Gastrocnemius medialis (tissue), 4 donors: Measurements from ENCODE around the gene TRHDE. TPM values are rescaled to one million over a fixed set of nuclear protein-coding genes. Genes with fewer than 3 reads are reported as not detected.

Source experiments
- ATAC-seq, 2 donors: fragments of 150-250 bp; one replicate each; pipeline ENCODE4 v1.9.1; 2016
- DNase-seq, 2 donors: peaks; one replicate each; pipeline ENCODE4 v3.0.0-alpha.2; 2019
- H3K27ac ChIP-seq, 4 donors: fragments of 200-600 bp; sonication (generic); 1 replicate in 1 of 4; 2 replicates in 3 of 4; pipeline ENCODE4 v1.5.1; 2016 to 2018; ENCODE audit warnings: mild to moderate bottlenecking in 2 of 4, moderate library complexity in 1 of 4
- H3K27me3 ChIP-seq, 3 donors: fragments of 200-600 bp; sonication (generic) in 2 of 3; 1 replicate in 1 of 3; 2 replicates in 2 of 3; pipeline versions ENCODE4 v1.5.1 to v1.6.0; 2016 to 2019; ENCODE audit warnings: mild to moderate bottlenecking in 1 of 3, moderate library complexity in 1 of 3
- H3K36me3 ChIP-seq, 2 donors: fragments of 200-600 bp; sonication (generic) in 1 of 2; one replicate each; pipeline ENCODE4 v1.5.1; 2017 to 2018
- H3K4me1 ChIP-seq, 2 donors: fragments of 200-600 bp; sonication (generic) in 1 of 2; one replicate each; pipeline ENCODE4 v1.5.1; 2016 to 2017; ENCODE audit warnings: mild to moderate bottlenecking in 2 of 2
- H3K4me3 ChIP-seq, 4 donors: fragments of 200-600 bp; sonication (generic) in 3 of 4; 1 replicate in 1 of 4; 2 replicates in 3 of 4; pipeline ENCODE4 v1.5.1; 2016 to 2019; ENCODE audit warnings: mild to moderate bottlenecking in 2 of 4
- H3K9me3 ChIP-seq, 3 donors: fragments of 200-600 bp; sonication (generic) in 2 of 3; 1 replicate in 1 of 3; 2 replicates in 2 of 3; pipeline ENCODE4 v1.5.1; 2016 to 2019
- POLR2A ChIP-seq, 2 donors: fragments of 450-650 bp; IDR thresholded peaks; one replicate each; pipeline ENCODE4 v1.6.1; 2017; ENCODE audit warnings: antibody characterized with exemption in 2 of 2, mild to moderate bottlenecking in 2 of 2, moderate library complexity in 2 of 2
- in situ Hi-C, 4 donors: fragments of 200-750 bp; cut with MboI; loops; one replicate each; pipeline versions ENCODE4 v1.15.0 to v1.8.0; 2017; ENCODE audit warnings: low sequenced_read_pairs in 4 of 4
- intact Hi-C: fragments of 100-400 bp; cut with DNase I; formaldehyde crosslinking; loops from one replicate; pipeline ENCODE4 v1.15.1; 2023; ENCODE audit warnings: low total_unique reads
- total RNA-seq, 4 donors: library from RNA; depleted of rRNA; stranded (reverse); fragments of >200 nt; gene quantifications; one replicate each; pipeline versions ENCODE4 v1.1.0 to v1.2.3, GENCODE V29; 2016
- TF ChIP-seq, protein P1 (sequence below), 5 experiments: fragments of 450-650 bp in 3 of 5; fragments of 200-600 bp in 2 of 5; sonication (generic) in 2 of 5; IDR thresholded peaks in 4 of 5; conservative IDR thresholded peaks in 1 of 5; 1 replicate in 4 of 5; 2 replicates in 1 of 5; pipeline ENCODE4 v1.5.1; 2016 to 2019; ENCODE audit warnings: antibody characterized with exemption in 5 of 5, mild to moderate bottlenecking in 3 of 5, moderate library complexity in 3 of 5

Gene TRHDE
- total RNA-seq, 4 donors from 2014 or later = 0.17 to 3.4 (median 0.88) TPM

GRCh38 chr12:72602581-72602980, 330.4 kb downstream of the TRHDE start:
- in situ Hi-C loops (no loop called here), intact Hi-C loops (no loop called here)
- no peak overlapping the region for H3K27ac ChIP-seq
- no peaks in the 10 kb centered on the region for H3K36me3 ChIP-seq
- no peak for DNase-seq
- no peak for ATAC-seq
- H3K4me3 ChIP-seq = no peak overlapping the region
- H3K4me1 ChIP-seq = no peaks in the 10 kb centered on the region
- H3K27me3 ChIP-seq = peaks cover 0 to 2% (median 0%) of the 10 kb centered on the region in 3 donors
- TF ChIP-seq, protein P1, sequence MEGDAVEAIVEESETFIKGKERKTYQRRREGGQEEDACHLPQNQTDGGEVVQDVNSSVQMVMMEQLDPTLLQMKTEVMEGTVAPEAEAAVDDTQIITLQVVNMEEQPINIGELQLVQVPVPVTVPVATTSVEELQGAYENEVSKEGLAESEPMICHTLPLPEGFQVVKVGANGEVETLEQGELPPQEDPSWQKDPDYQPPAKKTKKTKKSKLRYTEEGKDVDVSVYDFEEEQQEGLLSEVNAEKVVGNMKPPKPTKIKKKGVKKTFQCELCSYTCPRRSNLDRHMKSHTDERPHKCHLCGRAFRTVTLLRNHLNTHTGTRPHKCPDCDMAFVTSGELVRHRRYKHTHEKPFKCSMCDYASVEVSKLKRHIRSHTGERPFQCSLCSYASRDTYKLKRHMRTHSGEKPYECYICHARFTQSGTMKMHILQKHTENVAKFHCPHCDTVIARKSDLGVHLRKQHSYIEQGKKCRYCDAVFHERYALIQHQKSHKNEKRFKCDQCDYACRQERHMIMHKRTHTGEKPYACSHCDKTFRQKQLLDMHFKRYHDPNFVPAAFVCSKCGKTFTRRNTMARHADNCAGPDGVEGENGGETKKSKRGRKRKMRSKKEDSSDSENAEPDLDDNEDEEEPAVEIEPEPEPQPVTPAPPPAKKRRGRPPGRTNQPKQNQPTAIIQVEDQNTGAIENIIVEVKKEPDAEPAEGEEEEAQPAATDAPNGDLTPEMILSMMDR (IDR thresholded peaks at IDR 0.05 in 4 of 5, conservative IDR thresholded peaks at IDR 0.05 in 1 of 5) = no peak
- TF ChIP-seq POLR2A (IDR thresholded peaks at IDR 0.05) = no peak
- H3K9me3 ChIP-seq = no peaks in the 10 kb centered on the region

DNA sequence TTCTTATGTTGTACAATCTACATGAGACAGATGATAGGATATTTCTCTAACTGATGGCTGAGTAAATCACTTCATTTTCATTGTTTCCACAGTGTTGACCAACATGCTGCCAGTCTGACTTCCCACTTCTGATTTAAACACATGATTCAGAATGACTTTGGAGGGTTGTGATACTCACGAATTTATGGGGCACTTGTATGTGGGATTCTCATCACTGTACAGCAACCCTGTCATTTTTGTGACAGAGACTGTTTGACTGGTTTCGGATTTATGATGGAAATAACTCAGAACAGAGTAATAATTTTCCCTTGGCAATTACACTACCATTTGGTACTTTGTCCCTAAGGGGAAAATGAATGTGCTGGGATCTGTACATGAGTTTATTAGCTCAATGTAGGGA, 333.8 kb downstream of the TRHDE start:
- no peaks in the 10 kb centered on the region for H3K36me3 ChIP-seq
- intact Hi-C loops = no loop called here
- no peaks in the 10 kb centered on the region for H3K9me3 ChIP-seq
- no peak for ATAC-seq
- no peak overlapping the region for H3K4me3 ChIP-seq
- in situ Hi-C loops = no loop called here
- H3K27ac ChIP-seq = no peak overlapping the region
- H3K27me3 ChIP-seq = peaks cover 0 to under 1% (median 0%) of the 10 kb centered on the region in 3 donors
- TF ChIP-seq, protein P1 (IDR thresholded peaks at IDR 0.05 in 4 of 5, conservative IDR thresholded peaks at IDR 0.05 in 1 of 5) = no peak
- TF ChIP-seq POLR2A (IDR thresholded peaks at IDR 0.05) = no peak
- no peak for DNase-seq
- no peaks in the 10 kb centered on the region for H3K4me1 ChIP-seq

- in situ Hi-C loops = no loop called here
- H3K9me3 ChIP-seq = no peaks in the 10 kb centered on the region
- ATAC-seq = no peak
Measured at GRCh38 chr12:72610342-72610741, 338.2 kb downstream of the TRHDE start.

GRCh38 chr12:72610854-72611358, 338.7 kb downstream of the TRHDE start:
- Histone ChIP-seq H3K27me3 (no peaks in the 10 kb centered on the region), H3K4me1 (no peaks in the 10 kb centered on the region), H3K9me3 (no peaks in the 10 kb centered on the region), H3K36me3 (no peaks in the 10 kb centered on the region), H3K4me3 (no peak overlapping the region), H3K27ac (no peak overlapping the region)
- ATAC-seq (no peak), DNase-seq (no peak)
- in situ Hi-C loops (no loop called here), intact Hi-C loops (no loop called here)
- TF ChIP-seq, protein P1 (IDR thresholded peaks at IDR 0.05 in 4 of 5, conservative IDR thresholded peaks at IDR 0.05 in 1 of 5) = no peak
- TF ChIP-seq POLR2A (IDR thresholded peaks at IDR 0.05) = no peak

More at GRCh38 chr12:72610342-72610741, 338.2 kb downstream of the TRHDE start:
- H3K36me3 ChIP-seq = no peaks in the 10 kb centered on the region
- H3K4me3 ChIP-seq = no peak overlapping the region
- H3K4me1 ChIP-seq = no peaks in the 10 kb centered on the region
- intact Hi-C loops = no loop called here
- no peaks in the 10 kb centered on the region for H3K27me3 ChIP-seq
- DNase-seq = no peak
- TF ChIP-seq, protein P1 (IDR thresholded peaks at IDR 0.05 in 4 of 5, conservative IDR thresholded peaks at IDR 0.05 in 1 of 5) = no peak
- TF ChIP-seq POLR2A (IDR thresholded peaks at IDR 0.05) = no peak
- H3K27ac ChIP-seq = no peak overlapping the region

- in situ Hi-C loops (no loop called here), intact Hi-C loops (no loop called here)
- H3K4me1 ChIP-seq = no peaks in the 10 kb centered on the region
- H3K9me3 ChIP-seq = no peaks in the 10 kb centered on the region
- DNase-seq (no peak), ATAC-seq (no peak)
- no peak overlapping the region for H3K27ac ChIP-seq
- H3K27me3 ChIP-seq = no peaks in the 10 kb centered on the region
- no peak for TF ChIP-seq POLR2A (IDR thresholded peaks at IDR 0.05)
- TF ChIP-seq, protein P1 (IDR thresholded peaks at IDR 0.05 in 4 of 5, conservative IDR thresholded peaks at IDR 0.05 in 1 of 5) = no peak
- H3K4me3 ChIP-seq = no peak overlapping the region
- no peaks in the 10 kb centered on the region for H3K36me3 ChIP-seq
Measured at GRCh38 chr12:72612171-72612570, 340.0 kb downstream of the TRHDE start.
